ENCODE data around the gene LHFPL4.

DNA sequence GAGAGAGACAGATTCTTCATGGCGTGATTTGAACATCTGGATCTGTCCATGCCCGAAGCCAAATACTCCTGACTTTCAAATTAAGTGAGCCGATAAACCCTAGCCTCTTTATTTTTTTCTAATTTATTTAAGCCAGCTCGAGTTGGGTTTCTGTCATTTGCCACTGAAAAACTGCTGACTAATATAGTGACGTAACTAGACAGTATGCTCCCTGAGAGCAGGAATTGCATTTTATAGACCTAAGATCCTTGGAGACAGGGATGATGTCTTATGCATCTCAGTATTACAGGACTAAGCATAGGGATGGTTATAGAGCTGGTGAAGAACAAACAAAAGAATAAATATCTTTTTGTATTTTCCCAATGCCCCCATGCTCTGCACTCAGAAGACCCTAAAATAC, 4.6 kb downstream of the LHFPL4 start:
- TF ChIP-seq, protein P1, sequence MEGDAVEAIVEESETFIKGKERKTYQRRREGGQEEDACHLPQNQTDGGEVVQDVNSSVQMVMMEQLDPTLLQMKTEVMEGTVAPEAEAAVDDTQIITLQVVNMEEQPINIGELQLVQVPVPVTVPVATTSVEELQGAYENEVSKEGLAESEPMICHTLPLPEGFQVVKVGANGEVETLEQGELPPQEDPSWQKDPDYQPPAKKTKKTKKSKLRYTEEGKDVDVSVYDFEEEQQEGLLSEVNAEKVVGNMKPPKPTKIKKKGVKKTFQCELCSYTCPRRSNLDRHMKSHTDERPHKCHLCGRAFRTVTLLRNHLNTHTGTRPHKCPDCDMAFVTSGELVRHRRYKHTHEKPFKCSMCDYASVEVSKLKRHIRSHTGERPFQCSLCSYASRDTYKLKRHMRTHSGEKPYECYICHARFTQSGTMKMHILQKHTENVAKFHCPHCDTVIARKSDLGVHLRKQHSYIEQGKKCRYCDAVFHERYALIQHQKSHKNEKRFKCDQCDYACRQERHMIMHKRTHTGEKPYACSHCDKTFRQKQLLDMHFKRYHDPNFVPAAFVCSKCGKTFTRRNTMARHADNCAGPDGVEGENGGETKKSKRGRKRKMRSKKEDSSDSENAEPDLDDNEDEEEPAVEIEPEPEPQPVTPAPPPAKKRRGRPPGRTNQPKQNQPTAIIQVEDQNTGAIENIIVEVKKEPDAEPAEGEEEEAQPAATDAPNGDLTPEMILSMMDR (IDR thresholded peaks at IDR 0.05) = no peak
- TF ChIP-seq POLR2A (IDR thresholded peaks at IDR 0.05; ENCODE audit: low read depth) (no peak), EP300 (IDR thresholded peaks at IDR 0.05) (no peak)

All from esophagus muscularis mucosa (tissue), 4 donors.